Kidney tubule cell (primary cell): Measurements from ENCODE around the gene HOXA1.
A peak's percentile ranks its signal among the peaks of the same experiment; 100 is the strongest.

ENCODE experiments used
- DNase-seq: peaks from one replicate; pipeline ENCODE4 v3.0.0-alpha.2; 2018; ENCODE audit warnings: low spot score

HOXA1 gene

DNA sequence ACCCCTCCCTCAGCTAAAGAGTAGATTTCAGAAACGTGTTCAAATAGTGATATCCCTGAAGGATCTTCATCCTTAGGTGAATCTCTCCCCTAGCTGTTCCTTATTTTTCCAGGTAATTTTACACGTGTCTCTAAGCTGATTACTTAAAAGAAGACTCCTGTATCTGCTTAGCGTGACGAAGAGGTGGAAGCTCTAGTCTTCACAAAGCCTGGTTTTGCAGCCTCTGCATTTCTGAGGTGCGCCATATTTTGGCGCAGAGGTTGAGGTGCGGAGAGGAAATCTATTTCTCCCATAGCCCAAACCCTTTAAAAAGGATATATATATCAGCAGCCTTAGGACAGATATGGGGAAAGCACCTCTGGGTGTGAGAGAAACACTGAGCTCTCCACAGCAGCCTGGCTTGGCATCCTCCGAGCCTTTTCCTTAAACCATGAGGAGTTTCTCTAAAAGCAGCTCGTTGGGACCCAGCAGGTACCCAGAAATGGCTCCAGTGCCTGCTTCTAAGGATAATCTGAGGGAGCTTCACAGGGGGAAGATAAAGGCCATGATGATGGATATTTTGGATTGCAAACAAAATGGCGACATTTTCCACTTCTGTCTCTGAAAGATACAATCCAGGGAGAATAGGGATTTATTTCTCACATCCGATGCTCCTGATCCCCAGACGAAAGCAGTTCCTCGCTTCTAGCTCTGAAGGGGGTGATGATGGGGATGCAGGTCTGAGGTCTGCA is 9.7 kb upstream of the HOXA1 start:
- DNase-seq = peak; percentile 9

DNA sequence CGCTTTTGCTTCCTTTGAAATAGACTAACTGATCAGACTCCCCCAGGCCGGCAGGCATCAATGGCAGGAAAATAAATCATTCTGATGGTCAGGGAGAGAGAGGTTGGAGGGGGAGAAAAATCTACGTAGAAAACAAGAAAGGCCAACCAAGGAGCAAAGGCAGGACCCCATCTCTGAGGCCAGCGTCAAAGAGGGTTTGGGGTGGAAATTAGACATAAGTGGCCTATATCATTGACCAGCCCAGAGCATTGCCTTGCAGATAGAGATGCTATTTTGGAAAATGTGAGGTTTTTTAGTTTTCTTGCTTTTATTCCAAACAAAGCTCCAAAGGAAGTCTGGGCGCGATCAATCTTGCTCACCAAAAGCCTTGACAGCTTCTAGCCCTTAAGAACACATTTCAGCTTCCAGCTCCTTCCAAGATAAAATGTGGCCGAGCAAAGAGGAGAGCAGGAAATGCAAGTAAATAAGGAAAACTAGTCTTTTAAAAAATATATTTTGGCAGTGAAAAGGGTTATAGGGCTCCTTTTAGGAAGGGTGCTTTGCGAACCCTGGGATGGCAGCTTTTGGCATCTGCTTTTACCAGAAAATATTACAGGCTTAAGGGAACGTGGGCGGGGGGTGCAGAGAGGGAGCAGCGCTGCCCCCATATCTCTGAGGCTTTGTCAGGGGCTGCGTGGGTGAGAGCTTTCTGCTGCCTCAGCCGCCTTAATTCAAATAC is 8.7 kb upstream of the HOXA1 start:
- DNase-seq = peak; percentile 8

DNA sequence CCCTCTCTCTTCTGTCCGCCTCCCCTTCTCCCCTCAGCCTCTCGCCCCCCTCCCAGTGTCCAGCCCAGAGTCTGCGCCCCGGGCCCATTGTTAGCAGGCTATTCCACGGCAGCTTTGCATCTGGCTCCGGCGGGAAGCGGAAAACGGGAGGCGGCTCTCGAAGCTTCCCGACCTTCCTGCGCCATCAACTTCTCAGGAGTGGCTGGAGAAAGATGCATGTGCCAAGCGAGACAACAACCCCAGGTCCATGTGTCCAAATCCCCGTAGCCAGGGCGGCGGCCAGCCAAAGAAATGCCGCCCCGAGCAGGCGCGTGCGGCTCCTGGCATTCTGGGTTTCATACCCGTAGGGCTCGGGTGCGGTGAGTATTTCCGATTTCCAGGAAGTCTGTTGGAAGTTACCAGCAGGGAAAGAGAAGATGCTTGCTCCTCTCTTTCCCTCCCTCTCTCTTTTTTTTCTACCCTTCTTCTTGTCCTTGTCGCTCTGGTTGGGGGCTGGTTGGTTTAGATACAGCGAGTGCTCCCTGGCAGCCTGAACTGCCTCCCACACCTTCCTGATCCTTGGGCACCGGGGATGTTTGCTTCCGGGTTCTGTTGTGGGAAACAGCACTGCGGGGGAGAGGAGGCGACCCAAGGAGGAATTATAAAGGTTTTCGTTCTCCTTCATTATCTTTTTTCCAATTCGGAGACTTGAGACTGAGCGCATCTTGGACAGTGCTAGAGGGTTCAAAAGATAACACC is 7.9 kb upstream of the HOXA1 start:
- DNase-seq = peak; percentile 55

DNA sequence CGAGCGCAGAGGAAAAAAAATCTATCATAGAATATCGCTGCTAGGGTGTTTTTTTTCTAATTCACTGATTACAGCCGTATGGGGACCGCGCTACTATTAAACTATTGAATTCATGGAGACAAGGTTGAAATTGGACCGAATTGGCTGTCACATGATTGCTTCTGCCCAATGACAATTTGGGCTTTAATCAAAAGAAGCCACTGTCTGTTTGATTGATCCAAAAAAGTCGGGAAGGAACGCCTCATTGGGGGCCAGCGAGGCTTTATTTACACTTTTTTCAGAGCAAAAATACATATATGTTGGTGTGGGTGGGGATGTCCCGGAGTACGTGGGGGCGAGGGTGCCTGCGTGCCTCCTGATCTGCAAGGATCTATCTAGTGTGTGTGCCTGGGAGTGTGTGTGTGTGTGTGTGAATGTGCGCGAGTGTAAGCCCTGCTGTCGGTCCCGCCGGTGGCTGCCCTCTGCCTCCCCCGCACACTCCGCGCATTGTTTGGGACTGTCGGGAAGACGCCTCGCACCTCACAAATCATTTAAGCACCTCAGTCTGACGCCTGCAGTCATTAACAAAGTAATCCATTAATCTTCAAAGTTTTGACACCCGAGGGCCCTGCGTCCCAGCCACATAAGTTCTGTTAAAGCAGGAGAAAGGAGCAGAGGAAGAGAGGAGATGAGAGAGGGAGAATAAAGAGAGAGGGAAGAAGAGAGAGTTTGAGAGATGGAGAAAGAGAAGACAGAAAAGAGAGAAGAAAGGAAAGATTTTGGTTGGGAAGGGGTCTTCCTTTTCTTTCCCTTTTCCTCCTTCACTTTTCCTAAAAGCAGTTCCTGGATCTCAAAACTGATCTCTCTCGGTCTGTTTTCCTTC is 7.0 kb upstream of the HOXA1 start, which contains the start of gene HOXA2:
Gene HOXA2, minus strand, starts transcription at position 103 of the 862 bp plus-strand sequence. CDS start 183 bp downstream, outside the sequence.
- peak; percentile 67 for DNase-seq

DNA sequence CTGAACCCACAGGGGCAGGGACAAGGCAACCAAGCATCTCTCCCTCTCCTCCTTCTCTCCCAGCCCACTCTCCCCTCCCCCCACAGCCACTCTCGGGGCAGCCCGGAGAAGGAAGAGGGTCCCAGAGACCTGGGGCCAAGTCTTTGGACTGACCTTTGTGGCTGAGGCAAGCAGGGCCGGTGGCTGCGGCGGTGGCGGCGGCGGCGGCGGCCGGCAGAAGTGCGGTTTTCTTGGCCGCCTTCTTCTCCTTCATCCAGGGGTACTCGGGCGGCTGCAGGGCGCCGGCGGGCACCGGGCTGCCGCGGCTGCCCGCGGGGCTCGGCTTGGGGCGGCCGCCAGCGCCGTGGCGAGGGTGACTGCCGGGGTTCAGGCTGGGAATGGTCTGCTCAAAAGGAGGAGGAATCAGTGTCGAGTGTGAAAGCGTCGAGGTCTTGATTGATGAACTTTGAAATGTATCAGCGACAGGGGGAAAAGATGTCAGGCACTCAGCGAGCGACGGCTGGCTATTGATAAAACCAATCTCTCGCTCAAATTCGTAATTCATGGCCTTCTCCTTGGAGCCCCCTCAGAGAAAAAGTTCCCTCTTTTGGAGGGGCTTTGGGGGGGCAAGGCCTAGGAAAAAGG is 6.3 kb upstream of the HOXA1 start:
- DNase-seq = peak; percentile 34

DNA sequence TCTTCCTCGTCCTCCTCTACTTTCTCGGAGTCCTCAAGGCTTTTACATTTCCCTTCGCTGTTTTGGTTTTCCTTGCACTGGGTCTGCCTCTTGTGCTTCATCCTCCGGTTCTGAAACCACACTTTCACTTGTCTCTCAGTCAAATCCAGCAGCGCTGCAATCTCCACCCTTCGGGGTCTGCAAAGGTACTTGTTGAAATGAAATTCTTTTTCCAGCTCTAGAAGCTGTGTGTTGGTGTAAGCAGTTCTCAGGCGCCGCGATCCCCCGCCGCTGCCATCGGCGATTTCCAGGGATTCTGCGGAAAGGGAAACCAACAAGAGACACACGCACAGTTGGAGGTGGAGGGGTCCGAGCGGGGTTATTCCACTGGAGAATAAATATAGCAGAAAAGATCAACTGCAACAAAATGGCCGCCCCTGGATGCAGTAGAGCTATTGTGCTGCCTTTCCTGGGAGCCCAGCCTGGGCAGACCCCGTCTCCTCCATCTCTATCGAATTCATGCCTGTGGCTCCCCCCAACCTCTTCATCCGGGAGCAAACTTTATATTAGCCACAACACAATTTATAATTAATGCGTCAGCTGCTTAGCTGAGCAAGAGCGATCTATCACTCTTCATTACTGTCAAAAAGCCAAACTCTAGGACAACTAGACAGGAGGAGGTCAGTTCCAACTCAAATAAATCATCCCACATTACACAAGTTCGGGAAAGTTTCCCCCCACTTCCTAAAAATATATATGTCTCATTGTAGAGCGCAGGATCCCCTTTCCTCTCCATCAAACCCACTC is 5.6 kb upstream of the HOXA1 start:
- DNase-seq = peak; percentile 41

DNA sequence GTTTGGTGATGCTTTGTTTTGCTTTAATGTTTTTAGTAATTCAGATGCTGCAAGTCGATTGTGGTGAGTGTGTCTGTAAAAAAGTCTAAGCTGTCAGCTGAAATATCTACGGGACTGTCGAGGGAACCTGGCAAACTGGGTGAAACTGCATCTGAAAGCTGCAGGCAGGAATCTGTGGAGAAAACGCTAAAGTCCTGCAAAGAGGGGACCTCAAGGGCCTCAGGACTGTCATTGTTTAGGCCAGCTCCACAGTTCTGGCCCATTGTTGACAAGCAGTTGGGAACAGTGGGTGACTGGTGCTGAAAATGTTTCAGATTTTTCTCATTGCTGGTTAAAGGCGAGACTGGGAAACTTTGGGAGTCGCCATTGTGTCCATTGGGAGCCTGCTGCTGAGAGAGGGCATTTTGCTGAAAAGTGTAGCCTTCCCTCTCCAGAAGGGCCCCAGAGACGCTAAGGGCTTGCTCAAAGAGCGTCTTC is 4.9 kb upstream of the HOXA1 start:
- DNase-seq = peak; percentile 36

DNA sequence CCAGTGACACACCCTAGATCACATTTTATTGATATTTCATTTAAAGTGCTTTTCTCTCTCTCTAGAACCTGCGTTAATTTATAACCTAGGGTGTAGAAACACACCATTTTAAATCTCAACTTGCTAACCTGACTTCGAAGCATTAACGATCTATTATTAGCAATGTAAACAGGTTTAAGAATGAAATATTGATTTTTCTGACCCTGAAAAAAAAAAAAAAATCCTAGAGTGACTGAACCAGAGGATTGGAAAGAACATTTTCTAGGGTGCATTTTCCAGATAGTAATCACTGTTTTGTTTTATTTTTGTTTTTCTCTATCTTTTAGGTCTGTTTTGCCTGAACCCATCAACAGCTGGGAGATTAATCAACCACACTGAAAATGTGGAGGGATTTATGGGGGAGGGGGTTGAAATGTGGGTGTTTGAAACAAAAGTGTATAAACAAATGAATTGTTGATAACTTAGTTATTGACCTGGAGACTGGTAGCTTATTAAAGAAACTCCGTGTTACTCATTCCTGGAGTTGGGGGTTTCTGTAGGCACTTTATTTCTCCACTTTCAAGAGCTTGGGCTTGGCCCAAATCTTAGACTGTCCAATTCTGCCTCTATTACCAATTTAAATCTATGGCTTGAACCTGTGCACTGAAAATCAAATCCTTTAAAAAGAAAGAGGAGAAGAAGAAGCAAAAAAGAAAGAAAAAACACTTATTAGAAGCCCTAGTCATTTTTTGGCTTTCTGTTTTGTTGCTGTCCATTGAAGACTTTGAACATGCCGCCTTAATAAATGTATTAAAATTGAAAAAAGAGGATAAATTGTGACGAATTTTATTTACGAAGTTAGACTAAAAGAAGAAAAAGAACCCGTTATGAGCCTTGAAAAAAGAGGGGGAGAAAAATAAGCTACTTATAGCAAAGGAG is 3.9 kb upstream of the HOXA1 start:
- peak; percentile 28 for DNase-seq

DNA sequence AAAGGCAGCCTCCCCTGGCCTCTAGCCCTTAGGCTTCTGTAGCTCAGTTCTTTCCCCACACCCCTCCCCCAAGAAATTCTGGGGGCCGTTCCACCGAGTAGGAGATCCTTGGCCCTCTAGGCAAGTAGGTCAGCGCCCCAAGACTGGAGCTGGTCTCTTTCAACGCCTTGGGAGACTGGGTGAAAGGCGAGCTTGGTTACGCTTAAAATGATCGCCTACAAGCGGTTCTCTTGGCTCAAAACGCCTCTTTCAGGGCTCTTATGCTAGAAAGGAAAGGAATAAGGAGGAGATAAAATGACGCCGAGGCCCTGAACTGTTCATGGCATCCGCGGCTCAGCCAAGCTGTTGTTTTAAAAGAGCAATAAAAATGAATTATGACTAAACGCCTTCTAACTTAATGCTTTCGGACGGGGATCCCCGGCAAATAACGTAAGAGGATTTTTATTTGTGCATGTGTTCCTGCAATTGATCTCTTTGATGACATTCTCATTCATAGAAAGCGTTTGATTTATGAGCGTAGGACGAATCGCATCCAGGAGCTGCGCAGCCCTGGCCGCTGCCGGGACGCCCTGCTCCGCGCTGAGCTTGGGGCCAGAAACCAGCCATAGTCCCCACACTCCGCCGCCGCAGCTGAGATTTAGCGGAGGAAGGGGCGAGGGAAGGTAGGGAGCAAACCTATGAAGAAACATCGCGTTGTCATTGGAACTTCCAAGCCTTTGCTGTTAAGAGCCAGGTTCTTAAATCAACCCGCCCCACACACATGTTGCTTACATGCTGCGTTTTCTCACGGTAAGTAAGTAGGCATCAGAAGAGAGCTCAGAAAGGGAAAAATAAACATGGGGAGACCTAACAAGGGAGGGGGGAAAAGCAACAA is 3.0 kb upstream of the HOXA1 start:
- peak; percentile 57 for DNase-seq

DNA sequence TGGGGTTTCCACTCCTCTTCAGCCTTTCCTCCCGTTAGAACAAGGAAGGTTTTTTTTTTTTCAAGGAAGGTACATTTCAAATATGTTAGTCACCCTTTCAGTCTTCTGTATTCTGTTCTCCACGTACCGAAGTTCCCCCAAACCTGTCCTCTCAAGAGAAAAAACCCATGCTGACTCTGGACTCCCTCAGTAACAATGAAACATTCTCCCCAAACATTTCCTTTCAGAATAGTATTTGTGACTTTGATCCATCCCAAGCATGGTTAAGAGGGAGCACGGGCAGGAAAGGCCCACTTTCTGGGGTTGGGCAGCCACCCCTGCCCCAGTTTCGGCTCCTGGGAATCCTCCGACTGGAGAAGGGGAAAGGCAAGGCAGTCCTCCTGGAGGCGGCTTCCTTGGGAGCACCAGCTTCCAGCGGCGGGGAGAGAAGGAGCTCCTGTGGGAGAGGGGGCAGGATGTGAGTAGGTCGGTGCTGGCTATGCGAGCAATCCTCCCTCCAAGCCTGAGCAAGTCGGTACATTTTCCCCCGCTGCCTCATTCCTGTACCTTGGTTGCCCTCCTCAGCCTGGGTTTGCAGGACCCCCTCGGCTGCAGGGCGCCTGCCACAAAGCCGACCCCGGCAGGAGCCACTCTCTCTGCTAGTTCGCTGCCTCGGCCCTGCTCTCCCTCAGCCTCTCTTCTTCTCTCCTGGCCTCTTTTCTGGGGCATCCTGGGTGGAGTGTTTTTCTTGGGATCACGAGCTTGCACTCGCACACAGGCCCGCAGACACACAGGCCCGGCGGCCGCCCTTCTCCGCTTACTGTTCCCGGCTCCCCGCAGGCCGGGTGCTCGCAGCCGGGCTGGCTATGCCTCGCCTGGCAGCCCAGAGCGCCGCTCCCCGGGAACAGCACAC is 2.1 kb upstream of the HOXA1 start:
- DNase-seq = peak; percentile 74

DNA sequence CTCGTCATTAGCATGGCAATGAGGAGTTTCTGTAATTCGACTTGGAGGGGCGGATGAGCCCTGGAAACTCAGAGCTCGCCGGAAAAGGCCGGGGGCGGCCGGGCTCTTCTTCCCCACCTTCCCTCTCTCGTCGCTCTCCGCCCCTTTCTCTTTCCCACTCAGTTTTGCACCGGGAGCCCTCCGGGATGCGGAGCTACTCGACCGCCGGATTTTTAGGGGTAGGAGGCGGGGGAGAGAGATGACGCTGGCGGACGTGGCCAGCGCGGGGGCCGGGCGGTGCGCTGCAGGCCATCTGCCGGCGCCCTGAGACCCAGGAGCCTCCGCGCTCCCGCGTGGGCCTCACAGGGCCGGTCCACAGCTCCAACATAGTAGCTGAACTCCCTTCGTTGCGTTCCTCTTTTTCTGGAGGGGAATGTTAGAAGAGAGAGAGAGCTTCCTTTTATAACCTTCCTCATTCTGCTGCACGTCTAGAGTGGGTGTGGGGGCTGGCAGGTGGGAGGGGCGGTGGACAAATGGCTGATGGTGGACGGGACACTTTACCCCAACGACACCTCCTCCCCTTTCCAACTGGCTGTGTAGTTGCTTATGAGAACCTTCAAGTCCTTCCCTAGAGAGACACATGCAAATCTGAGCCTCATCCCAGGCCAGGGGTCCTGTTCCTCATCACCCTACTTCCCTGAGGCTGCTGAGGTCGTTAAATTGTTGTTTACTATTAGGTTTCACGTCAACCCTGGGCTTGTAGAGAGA is 1.1 kb upstream of the HOXA1 start:
- peak; percentile 63 for DNase-seq

DNA sequence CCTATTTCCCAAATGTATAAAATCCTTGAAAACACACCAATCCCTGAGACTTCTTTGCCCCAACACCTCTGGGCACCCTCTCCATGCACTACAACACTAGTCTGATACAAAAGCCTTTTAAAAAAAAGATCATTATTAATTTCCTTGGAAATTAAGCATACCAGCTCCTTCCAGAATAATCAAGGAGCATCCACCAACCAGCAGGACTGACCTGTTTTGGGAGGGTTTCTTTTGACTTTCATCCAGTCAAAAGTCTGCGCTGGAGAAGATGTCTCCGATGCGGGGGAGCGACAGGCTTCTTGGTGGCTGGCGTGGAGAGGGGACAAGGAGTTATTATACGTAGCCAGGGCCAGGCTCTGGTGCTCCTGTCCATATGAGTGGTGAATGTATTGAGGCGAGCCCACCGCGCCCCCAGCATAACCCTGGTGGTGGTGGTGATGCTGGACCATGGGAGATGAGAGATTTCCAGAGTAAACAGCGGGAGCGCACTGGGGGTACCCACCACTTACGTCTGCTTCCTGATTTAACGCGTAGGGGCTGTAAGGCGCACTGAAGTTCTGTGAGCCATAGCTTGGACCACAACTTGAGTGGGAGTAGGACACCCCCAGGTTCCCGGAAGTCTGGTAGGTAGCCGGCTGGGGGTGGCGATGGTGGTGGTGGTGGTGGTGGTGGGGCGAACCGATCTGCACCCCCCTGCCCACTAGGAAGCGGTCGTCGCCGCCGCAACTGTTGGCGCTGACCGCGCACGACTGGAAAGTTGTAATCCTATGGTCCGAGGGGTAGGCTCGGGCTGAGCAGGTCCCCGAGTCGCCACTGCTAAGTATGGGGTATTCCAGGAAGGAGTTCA is 527 bp downstream of the HOXA1 start:
- DNase-seq = no peak

DNA sequence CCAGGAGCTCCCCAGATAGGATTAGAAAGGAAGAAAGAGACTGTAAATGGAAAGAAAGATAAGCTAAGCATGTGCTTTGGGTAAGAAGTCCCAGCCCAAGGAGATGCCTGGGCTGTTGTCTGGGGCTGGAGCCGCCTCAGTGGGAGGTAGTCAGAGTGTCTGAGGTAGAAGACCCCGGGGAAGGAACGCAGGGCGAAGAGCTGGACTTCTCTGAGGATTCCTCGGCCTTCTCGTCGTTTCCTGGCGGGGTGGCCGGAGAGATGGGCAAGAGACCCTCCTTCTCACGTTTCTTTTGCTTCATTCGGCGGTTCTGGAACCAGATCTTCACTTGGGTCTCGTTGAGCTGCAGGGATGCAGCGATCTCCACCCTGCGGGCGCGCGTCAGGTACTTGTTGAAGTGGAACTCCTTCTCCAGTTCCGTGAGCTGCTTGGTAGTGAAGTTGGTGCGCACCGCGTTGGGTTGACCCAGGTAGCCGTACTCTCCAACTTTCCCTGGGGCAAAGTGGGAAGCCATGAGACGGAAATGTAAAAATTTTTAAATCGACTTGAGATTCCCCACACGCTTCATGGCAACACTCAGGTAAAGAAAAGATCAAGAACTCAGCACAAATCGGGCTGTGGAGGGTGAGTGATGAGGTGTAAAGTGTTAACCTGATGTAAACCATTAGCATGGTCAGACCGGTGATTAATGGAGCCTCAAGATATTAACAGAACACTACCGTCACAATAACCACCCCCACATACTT is 1.3 kb downstream of the HOXA1 start:
- no peak for DNase-seq

DNA sequence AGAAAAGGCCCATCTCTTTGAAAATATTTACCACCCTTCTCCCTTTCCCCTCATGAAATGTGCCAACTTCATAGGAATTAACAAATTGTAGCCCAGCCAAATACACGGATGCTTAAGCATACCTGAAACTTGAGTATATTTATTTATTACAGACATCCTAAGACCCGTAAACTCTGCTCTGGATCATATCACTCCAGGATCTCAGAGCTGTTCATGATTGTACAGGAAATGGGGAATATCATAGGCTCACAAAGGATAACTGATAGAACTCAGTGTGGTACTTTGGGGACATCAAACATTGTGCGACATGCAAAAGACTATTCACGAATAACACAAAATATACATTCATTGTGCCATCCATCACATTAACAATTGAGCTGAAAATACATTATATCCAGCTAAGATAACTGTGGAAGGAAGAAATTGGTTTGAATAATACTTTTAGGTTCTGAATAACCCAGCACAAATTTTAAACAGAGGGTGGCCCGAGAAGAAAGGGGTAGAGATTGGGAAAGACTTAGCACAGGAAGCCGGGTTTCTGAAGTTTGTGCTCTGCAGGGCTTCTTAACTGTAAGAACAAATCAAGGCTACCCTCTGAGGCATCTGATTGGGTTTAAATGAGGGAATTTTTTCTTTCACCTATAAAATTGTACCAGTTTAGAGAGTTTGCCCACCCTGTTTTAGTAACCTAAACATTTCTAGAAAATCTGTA is 2.5 kb downstream of the HOXA1 start:
- no peak for DNase-seq
